GM19372 (cell line): ENCODE results near the gene AP3B1.
A peak's percentile ranks its signal among the peaks of the same experiment; 100 is the strongest.

ENCODE experiments used
- ATAC-seq: cut with Tn5 transposase; IDR thresholded peaks from one replicate; pipeline ENCODE4 v1.9.1; 2021; ENCODE audit warnings: mild to moderate bottlenecking, low read depth, moderate library complexity; ENCODE audit not compliant: unreplicated experiment

AP3B1 gene, protein sequence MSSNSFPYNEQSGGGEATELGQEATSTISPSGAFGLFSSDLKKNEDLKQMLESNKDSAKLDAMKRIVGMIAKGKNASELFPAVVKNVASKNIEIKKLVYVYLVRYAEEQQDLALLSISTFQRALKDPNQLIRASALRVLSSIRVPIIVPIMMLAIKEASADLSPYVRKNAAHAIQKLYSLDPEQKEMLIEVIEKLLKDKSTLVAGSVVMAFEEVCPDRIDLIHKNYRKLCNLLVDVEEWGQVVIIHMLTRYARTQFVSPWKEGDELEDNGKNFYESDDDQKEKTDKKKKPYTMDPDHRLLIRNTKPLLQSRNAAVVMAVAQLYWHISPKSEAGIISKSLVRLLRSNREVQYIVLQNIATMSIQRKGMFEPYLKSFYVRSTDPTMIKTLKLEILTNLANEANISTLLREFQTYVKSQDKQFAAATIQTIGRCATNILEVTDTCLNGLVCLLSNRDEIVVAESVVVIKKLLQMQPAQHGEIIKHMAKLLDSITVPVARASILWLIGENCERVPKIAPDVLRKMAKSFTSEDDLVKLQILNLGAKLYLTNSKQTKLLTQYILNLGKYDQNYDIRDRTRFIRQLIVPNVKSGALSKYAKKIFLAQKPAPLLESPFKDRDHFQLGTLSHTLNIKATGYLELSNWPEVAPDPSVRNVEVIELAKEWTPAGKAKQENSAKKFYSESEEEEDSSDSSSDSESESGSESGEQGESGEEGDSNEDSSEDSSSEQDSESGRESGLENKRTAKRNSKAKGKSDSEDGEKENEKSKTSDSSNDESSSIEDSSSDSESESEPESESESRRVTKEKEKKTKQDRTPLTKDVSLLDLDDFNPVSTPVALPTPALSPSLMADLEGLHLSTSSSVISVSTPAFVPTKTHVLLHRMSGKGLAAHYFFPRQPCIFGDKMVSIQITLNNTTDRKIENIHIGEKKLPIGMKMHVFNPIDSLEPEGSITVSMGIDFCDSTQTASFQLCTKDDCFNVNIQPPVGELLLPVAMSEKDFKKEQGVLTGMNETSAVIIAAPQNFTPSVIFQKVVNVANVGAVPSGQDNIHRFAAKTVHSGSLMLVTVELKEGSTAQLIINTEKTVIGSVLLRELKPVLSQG

DNA sequence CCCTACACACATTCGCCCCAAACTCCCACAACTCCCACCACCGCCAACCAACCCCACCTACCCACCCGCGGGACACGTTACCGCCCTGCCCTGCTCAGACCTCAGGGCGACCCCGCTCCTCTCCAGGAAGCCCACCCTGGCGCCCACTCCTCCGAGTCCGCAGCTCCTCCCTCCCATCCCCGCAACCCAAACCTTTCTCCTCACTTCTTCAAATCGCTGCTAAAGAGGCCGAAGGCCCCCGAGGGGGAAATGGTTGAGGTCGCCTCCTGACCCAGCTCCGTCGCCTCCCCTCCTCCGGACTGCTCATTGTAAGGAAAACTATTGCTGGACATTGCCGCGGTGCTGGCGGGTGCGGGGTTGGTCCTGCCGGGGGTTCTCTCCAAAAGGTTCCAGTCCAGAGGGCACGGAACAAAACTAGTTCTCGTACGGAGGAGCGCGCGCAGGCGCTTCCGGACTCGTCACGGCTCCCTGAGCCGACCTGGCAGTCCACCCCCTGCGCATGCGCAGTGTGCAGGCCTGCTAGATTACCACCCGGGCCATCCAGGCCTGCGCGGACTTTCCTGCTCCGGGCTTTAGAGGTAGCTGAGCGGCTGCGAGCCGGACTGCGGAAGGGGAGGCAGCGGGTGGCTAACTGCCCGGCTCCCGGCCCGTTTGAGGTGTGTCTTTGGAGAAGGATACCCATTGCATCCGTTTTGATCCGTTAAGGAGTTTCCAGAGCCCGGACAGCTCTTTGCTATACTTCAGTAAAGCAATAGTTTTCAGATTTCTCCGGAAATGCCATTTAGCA, at the start of gene AP3B1:
Gene AP3B1 (minus strand): TSS at position 451 of the 787 bp plus-strand sequence. CDS start 119 bp downstream, at position 332.
- peak; percentile 91 for ATAC-seq

- ATAC-seq, result no peak
These were observed 46.9 kb upstream of the AP3B1 start for GRCh38 chr5:78341440-78341839.

DNA sequence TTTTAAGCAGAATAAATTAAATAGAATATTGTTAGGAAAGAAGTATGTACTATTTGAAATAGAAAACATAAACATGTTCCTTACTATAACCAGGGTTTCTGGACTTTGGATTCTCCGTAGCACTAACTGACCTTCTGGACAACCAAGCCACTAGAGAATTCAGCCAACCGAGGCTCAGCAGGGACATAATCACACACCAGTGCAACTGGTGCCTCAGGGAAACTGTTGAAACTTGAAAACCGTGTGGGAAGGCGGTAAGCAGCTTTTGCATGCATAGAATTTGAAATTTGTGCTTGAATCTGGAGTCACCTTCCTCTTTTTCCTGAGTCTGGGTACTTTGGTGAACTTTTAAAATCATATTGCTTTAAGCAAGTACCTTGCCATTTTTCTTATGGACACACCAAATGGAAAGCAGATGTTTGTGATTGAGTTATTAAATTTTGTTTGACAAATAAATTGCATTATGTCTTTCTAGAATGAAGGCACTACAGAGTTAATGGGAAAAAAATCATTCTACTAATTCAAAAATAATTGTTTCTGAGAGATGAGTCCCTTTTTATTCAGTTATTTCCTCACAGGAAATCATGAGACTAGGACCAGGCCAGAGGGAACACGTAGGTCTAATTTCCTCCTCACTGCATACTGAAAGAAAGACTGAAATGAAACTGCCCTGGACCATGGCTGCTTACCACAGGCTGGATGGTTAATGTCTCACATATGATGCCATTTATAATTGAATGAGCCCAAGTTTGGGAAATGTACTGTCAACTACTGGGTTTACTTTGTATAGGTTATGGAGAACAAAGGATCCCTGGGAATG, 45.3 kb upstream of the AP3B1 start:
- ATAC-seq, result no peak

DNA sequence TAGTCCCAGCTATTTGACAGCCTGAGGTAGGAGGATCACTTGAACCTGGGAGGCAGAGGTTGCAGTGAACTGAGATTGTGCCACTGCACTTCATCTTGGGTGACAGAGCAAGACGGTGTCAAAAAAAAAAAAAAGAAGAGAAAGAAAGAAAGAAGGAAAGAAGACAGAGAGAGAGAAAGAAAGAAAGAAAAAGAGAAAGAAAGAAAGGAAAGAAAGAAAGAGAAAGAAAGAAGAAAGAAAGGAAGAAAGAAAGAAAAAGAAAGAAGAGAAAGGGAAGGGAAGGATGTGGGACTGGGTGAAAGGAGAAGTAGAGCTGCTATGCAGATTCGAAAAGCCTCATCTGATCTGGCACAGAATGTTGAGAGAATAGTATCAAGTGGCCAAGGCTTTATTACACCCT, 42.2 kb upstream of the AP3B1 start:
- no peak for ATAC-seq

DNA sequence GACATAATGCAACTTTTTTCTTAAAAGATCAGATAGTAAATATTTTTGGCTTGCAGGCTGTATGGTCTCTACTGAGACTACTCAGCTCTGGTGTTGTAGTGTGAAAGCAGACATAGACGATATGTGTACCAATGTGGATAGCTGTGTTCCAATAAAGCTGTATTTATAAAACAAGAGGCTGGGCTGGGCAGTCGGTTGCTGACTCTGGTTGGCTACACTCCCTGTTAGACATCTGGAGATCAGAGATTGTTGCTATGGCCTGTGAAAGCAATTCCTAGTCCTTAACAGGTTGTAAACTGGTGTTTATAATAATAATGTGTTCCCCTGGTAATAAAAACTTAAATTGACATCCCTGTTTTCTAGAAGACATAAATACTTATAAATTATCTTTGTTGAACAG, 41.5 kb upstream of the AP3B1 start:
- ATAC-seq, result no peak

- no peak for ATAC-seq
These were observed 40.3 kb upstream of the AP3B1 start for GRCh38 chr5:78334811-78335210.

DNA sequence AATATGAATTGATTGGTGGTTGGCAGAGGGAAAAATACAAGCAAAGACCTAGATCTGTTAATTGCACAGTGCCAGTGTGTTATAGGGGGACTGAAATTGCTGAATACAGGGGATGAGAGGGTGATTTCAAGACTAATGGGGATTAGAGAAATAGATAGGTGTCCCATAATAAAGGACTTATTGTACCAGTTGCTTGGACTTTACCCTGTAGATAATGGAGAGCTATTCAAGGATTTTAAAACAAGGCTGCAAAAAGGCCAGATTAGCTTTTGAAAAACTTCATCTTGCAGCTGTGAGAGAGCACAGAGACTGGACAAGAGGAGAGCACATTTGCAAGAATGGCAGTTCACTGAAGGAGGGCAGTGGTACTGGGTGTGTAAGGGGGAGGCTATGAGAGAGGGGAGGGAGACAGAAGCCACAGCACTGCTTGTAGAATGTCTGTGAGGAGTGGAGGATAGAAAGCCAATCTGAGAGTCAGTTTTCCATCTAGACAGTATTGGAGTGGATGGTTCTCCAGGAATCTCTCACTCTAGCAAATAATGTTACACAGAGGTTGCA, 37.1 kb upstream of the AP3B1 start:
- ATAC-seq, result no peak

GRCh38 chr5:78328585-78329173, 34.2 kb upstream of the AP3B1 start:
- ATAC-seq, result no peak

DNA sequence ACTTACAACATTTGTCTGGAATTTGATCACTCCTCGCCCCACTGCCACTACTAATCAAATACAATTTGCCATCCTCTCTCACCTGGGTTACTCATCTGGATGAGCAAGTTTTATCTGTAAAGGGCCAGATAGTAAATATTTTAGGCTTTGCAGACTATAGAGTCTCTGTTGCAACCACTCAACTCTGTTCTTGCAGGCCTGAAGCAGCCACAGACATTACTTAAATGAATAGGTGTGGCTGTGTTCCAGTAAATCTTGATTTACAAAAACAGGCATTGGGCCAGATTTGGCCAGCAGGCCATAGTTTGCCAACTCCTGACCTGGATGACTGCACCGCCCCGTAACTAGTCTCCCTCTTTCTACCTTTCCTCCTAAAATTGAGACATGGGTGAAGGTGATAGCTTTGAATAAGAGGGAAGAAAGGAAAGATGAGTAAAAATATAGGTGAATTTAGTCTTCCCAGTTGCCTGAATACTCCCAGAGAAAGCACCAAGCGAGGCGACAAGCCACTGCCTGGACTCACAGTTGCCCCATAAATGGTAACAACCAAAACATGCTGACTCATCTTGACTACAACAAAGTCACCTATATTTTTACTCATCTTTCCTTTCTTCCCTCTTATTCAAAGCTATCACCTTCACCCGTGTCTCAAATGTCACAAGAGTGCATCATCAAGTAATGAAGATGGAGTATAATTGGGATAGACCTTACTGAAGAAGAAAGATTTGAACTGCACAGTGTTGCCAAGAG, 33.4 kb upstream of the AP3B1 start:
- ATAC-seq, result no peak

DNA sequence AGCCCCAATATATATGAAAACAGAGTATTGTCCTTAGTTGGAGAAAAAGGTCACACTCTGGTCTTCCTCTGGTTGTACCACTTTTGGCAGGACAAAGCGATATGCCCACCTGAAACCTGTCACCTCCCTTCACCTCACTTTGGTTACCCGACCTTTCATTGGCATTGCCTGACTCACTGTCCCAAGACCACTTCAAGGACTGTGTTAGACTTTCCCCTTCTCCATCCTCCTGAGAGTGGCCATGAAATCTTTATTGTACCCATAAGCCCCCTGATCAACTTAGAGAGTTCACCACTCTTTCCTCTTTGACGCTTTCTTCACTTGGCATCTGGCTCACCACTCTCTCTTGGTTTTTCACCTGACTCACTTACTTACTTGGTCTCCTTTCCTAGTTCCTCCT, 32.4 kb upstream of the AP3B1 start:
- no peak for ATAC-seq

DNA sequence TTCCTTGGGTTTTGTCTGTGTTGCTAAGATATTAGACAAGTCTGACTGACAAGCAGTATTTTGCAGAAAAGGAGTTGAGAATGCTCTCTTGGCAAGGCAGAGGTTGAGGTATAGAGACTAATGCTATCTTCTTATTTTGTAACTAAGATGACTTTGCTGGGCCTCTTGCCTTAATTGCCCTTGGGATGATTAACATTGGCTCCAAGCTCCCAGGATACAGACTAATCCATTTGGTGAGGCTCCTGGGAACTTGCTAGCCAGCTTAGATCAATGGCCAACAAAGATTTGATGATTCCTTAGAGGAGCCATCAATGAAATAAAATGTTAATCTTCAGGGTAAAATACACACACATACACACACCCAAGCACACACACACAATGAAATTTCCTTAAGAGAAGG, 28.7 kb upstream of the AP3B1 start:
- no peak for ATAC-seq

- ATAC-seq, result no peak
These were observed 25.9 kb upstream of the AP3B1 start for GRCh38 chr5:78320401-78320800.

DNA sequence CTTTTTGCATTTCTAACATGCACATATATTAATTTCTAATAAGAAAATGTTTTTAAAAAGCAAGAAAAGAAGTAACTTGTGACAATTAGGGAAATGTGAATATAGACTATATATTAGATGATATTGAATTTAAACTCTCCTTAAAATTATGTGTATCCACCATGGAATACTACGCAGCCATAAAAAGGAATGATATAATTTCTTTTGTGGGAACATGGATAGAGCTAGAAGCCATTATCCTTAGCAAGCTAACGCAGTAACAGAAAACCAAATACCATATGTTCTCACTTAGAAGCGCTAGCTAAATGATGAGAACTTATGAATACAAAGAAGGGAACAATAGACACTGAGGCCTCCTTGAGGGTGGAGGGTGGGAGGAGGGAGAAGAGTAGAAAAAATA, 23.8 kb upstream of the AP3B1 start:
- ATAC-seq, result no peak

DNA sequence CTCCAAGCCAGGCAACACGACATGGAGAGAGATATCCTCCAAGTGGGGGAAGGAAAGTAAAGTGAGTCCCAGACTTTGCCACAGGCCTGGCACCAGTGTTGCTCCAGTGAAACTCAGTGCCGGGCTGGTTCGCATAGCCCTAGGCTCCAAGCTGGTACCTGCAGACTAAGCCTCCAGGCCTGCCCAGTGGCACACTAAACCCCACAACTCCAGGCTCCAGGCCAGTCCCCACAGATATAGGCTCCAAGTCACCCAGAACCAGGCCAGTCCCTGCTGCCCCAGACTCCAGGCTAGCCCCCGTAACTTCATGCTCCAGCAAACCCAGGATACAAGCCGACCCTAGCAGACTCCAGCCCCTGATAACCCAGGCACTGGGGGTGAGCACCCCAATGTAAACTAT, 23.0 kb upstream of the AP3B1 start:
- no peak for ATAC-seq

DNA sequence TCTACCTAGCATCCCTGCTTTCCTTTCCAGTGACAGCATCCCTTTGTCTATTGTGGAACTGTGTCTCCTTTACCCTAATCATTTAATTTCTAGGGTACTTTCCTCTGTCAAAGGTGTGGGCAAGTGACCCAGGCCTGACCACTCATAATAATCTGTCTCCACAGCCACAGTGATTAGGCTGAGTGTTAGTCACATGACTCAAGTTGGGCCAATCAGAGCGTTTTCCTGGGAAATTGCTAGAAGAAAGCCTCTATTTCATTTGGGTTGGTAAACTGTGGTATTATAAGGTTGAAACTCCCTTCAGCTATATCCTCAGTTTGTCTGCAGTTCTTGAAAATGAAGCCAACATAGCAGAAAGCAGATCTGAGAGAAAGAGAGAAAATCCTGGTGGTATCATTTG, 14.2 kb upstream of the AP3B1 start:
- ATAC-seq, result no peak

DNA sequence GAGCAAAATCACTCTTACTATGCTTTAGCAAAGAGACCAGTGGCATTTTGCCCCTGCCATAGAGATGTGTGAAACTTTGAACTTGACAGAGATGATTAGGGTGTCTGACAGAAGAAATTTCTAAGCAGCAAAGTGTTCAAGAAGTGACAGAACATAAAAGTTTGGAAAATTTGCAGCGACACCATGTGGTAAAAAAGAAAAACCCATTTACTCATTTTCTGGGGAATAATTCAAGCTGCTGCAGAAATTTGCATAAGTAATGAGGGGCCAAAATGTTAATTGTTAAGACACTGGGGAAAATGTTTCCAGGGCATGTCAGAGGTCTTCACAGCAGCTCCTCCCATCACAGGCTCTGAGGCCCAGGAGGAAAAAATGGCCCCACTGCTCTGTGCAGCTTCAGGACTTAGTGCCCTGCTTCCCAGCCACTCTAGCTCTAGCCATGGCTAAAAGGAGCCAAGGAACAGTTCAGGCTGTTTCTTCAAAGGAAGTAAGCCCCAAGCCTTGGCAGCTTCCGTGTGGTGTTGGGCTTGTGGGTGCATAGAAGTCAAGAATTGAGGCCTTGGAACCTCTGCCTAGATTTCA, 6.1 kb upstream of the AP3B1 start:
- no peak for ATAC-seq

GRCh38 chr5:78295035-78295961, 800 bp upstream of the AP3B1 start:
- ATAC-seq, result no peak
